Mononuclear cell (primary cell): ENCODE data around the gene BICD1. TPM values are rescaled to one million over a fixed set of nuclear protein-coding genes. Genes with fewer than 3 reads are reported as not detected.
"Not testable (repeated sequence)": the region's sequence is repeated elsewhere in the genome, so short reads cannot be mapped to it uniquely, and the experiment has no call there.

Experiments
- H3K27me3 ChIP-seq: 2 replicates; pipeline ENCODE4 v1.6.0; 2011; ENCODE audit warnings: low read length, control low read depth; ENCODE audit not compliant: insufficient read depth
- H3K4me1 ChIP-seq: 2 replicates; pipeline ENCODE4 v1.5.1; 2011; ENCODE audit warnings: mild to moderate bottlenecking, low read length, control low read depth; ENCODE audit not compliant: insufficient read depth
- H3K4me3 ChIP-seq: 2 replicates; pipeline ENCODE4 v1.5.1; 2011; ENCODE audit warnings: mild to moderate bottlenecking, low read length, moderate library complexity
- H3K9me3 ChIP-seq: 2 replicates; pipeline ENCODE4 v1.5.1; 2011; ENCODE audit warnings: low read depth, mild to moderate bottlenecking, control low read depth, low read length
- total RNA-seq: library from RNA; depleted of rRNA; stranded (reverse); fragments of >200 nt; gene quantifications from one replicate; pipeline ENCODE4 v1.2.3, GENCODE V29; 2012

Gene BICD1
- total RNA-seq, 1 donor = 5.5 TPM

- Histone ChIP-seq H3K4me3 (no peak overlapping the region), H3K9me3 (no peaks in the 10 kb centered on the region), H3K27me3 (no peaks in the 10 kb centered on the region), H3K4me1 (peaks cover 3% of the 10 kb centered on the region)
Measured at GRCh38 chr12:32217354-32218310, 111.0 kb downstream of the BICD1 start.

- no peak overlapping the region for H3K4me3 ChIP-seq
- no peaks in the 10 kb centered on the region for H3K27me3 ChIP-seq
- H3K4me1 ChIP-seq = no peaks in the 10 kb centered on the region
- H3K9me3 ChIP-seq = no peaks in the 10 kb centered on the region
Measured at GRCh38 chr12:32223941-32224340, 117.3 kb downstream of the BICD1 start.

- no peak overlapping the region for H3K4me3 ChIP-seq
- no peaks in the 10 kb centered on the region for H3K4me1 ChIP-seq
- no peaks in the 10 kb centered on the region for H3K9me3 ChIP-seq
- no peaks in the 10 kb centered on the region for H3K27me3 ChIP-seq
Measured at GRCh38 chr12:32226768-32227167, 120.1 kb downstream of the BICD1 start.

GRCh38 chr12:32229971-32230612 lies 123.4 kb downstream of the BICD1 start:
- H3K9me3 ChIP-seq = no peaks in the 10 kb centered on the region
- H3K4me1 ChIP-seq = no peaks in the 10 kb centered on the region
- no peak overlapping the region for H3K4me3 ChIP-seq
- H3K27me3 ChIP-seq = no peaks in the 10 kb centered on the region

GRCh38 chr12:32230613-32230993 lies 124.0 kb downstream of the BICD1 start:
- H3K4me3 ChIP-seq = no peak overlapping the region
- H3K4me1 ChIP-seq = no peaks in the 10 kb centered on the region
- H3K9me3 ChIP-seq = no peaks in the 10 kb centered on the region
- no peaks in the 10 kb centered on the region for H3K27me3 ChIP-seq

GRCh38 chr12:32231361-32231760 lies 124.7 kb downstream of the BICD1 start:
- not testable (repeated sequence) for H3K9me3 ChIP-seq, H3K27me3 ChIP-seq, H3K4me3 ChIP-seq, H3K4me1 ChIP-seq

- H3K27me3 ChIP-seq = no peaks in the 10 kb centered on the region
- no peaks in the 10 kb centered on the region for H3K9me3 ChIP-seq
- no peak overlapping the region for H3K4me3 ChIP-seq
- H3K4me1 ChIP-seq = no peaks in the 10 kb centered on the region
Measured at GRCh38 chr12:32233568-32233967, 126.9 kb downstream of the BICD1 start.

- Histone ChIP-seq H3K4me1 (no peaks in the 10 kb centered on the region), H3K4me3 (no peak overlapping the region), H3K9me3 (no peaks in the 10 kb centered on the region), H3K27me3 (no peaks in the 10 kb centered on the region)
Measured at GRCh38 chr12:32235251-32235650, 128.6 kb downstream of the BICD1 start.

- Histone ChIP-seq H3K27me3 (no peaks in the 10 kb centered on the region), H3K4me1 (no peaks in the 10 kb centered on the region), H3K4me3 (no peak overlapping the region), H3K9me3 (no peaks in the 10 kb centered on the region)
Measured at GRCh38 chr12:32240162-32240561, 133.5 kb downstream of the BICD1 start.

GRCh38 chr12:32240831-32241230 lies 134.2 kb downstream of the BICD1 start:
- Histone ChIP-seq H3K4me1 (no peaks in the 10 kb centered on the region), H3K4me3 (no peak overlapping the region), H3K27me3 (no peaks in the 10 kb centered on the region), H3K9me3 (no peaks in the 10 kb centered on the region)

GRCh38 chr12:32242641-32243040 lies 136.0 kb downstream of the BICD1 start:
- Histone ChIP-seq H3K27me3 (no peaks in the 10 kb centered on the region), H3K9me3 (no peaks in the 10 kb centered on the region), H3K4me1 (no peaks in the 10 kb centered on the region), H3K4me3 (no peak overlapping the region)

- Histone ChIP-seq H3K9me3 (no peaks in the 10 kb centered on the region), H3K27me3 (no peaks in the 10 kb centered on the region), H3K4me1 (no peaks in the 10 kb centered on the region), H3K4me3 (no peak overlapping the region)
Measured at GRCh38 chr12:32248441-32249140, 141.9 kb downstream of the BICD1 start.

- Histone ChIP-seq H3K9me3 (no peaks in the 10 kb centered on the region), H3K4me3 (no peak overlapping the region), H3K4me1 (no peaks in the 10 kb centered on the region), H3K27me3 (no peaks in the 10 kb centered on the region)
Measured at GRCh38 chr12:32249777-32250176, 143.1 kb downstream of the BICD1 start.

- Histone ChIP-seq H3K27me3 (no peaks in the 10 kb centered on the region), H3K4me3 (no peak overlapping the region), H3K4me1 (no peaks in the 10 kb centered on the region), H3K9me3 (peaks cover 2% of the 10 kb centered on the region)
Measured at GRCh38 chr12:32252199-32253073, 145.8 kb downstream of the BICD1 start.
